ENCODE data around the gene RAB3A. TPM values are rescaled to one million over a fixed set of nuclear protein-coding genes. Genes with fewer than 3 reads are reported as not detected.

RAB3A gene
- total RNA-seq, 1 experiment from 2014 or later = 1.4 TPM

- no peak for DNase-seq (ENCODE audit: extremely low read depth, low read depth)
Observed at GRCh38 chr19:18155095-18156087, 48.5 kb downstream of the RAB3A start.

- DNase-seq (ENCODE audit: extremely low read depth, low read depth) = no peak
Observed at GRCh38 chr19:18153556-18154134, 50.2 kb downstream of the RAB3A start.

GRCh38 chr19:18152817-18153555 is 50.9 kb downstream of the RAB3A start, which contains the start of gene PIK3R2:
Gene PIK3R2, plus strand, starts transcription at chr19:18153163. Its CDS starts 2,717 bp downstream, at chr19:18155880.
- DNase-seq (ENCODE audit: extremely low read depth, low read depth) = peak; percentile 97

DNA sequence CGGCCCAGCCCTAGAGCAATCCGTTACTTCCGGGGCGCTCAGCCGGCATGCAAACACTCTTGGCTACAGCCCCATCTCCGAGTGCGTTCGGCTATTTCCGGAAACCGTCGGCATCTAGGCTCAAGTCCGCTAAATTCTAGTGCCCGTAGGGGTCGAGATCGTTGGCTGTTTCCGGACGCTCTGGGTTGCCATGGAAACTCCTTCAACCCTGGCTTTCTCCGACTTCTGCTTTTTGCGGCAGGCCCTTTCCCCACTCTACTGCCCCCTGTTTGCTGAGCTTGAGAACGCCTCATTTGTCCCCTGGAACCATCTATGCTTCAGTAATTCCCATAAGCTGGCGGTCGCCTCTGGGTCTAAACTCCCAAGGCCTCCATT is 51.4 kb downstream of the RAB3A start:
- DNase-seq (ENCODE audit: extremely low read depth, low read depth) = peak; percentile 94

DNA sequence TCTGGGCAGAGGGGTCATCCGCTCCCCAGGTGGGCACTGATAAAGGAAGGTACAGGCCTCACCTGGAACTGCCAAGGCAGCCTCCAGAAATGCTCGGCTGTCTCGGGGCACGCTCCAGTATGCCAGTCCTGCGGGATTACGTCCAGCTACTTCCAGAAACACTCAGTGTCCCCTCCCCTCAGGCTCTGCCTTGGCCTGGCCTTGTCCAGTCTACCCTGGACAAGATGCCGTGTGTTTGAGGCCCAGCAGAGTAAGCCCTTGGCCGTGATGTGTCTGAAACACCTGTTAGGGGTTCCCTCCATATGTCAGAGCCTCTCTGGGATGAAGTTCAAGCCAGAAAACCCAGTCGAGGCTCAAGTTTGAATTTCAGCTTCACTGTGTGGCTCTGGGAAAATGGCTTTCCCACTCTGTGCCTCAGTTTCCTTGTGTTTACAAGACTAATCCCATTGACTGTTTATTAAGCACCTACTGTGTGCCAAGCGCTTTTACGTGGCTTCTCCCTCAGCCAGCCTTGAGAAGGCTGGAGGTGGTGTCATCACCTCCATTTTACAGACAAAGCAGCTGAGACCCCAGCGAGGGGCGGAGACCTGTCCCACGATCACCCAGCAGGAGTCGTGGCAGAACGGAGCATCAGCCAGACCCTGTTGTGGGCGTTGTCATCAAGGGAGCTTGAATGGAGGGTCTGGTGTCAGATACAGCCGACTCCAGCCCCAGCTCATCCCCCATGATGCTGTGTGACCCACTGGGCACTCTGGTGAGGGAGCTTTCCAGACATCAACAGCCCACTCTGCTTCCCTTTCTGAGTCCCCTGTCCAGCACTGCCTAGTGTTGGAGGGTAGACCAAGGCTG is 52.8 kb downstream of the RAB3A start:
- DNase-seq (ENCODE audit: extremely low read depth, low read depth) = no peak

GRCh38 chr19:18149596-18149975 is 54.3 kb downstream of the RAB3A start:
- DNase-seq (ENCODE audit: extremely low read depth, low read depth) = no peak

DNA sequence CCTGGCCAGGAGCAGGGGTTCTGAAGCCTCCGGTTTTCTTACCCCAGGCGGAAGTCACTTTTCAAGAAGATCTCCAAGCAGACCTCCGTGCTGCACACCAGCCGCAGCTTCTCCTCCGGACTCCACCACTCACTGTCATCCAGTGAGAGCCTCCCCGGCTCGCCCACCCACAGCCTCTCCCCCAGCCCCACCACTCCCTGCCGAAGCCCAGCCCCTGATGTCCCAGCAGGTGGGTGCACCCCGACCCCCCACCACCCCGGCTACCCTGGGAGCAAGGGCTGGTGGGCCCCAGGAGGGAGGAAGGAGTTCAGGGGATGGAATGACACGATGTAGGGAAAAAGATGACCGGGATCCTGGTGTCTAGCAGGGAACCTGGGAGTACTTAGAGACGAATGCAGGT is 56.4 kb downstream of the RAB3A start:
- no peak for DNase-seq (ENCODE audit: extremely low read depth, low read depth)

Small RNA genes lying within 50 kb of the gene (small RNA-seq; reads per million reads assigned to genes)
- 0 reads per million in 2 experiments for gene IFI30

Other genes with a start within 250 kb of the RAB3A start
- 0.10 TPM in 1 of 2 replicates, not detected in the other for gene KCNN1, start 236.9 kb downstream of the RAB3A start, total RNA-seq (2014; rRNA removed; shearing (Covaris generic))
- 94.3 and 95.4 TPM in 2 replicates for gene ARRDC2, start 195.9 kb downstream of the RAB3A start, total RNA-seq (2014; rRNA removed; shearing (Covaris generic))
- gene IL12RB1, start 117.1 kb downstream of the RAB3A start, total RNA-seq (2014; rRNA removed; shearing (Covaris generic)) = not detected in 2 replicates
- 2.1 and 3.0 TPM in 2 replicates for gene MAST3, start 106.3 kb downstream of the RAB3A start, total RNA-seq (2014; rRNA removed; shearing (Covaris generic))
- gene PIK3R2, start 50.9 kb downstream of the RAB3A start, total RNA-seq (2014; rRNA removed; shearing (Covaris generic)) = 7.7 and 11.9 TPM in 2 replicates
- gene IFI30, start 30.2 kb downstream of the RAB3A start, total RNA-seq (2014; rRNA removed; shearing (Covaris generic)) = 14.8 and 16.6 TPM in 2 replicates
- gene MPV17L2, start 10.8 kb downstream of the RAB3A start, total RNA-seq (2014; rRNA removed; shearing (Covaris generic)) = 7.6 and 8.1 TPM in 2 replicates
- 0.10 and 0.20 TPM in 2 replicates for gene PDE4C, start 22.4 kb upstream of the RAB3A start, total RNA-seq (2014; rRNA removed; shearing (Covaris generic))
- gene IQCN, start 70.4 kb upstream of the RAB3A start, total RNA-seq (2014; rRNA removed; shearing (Covaris generic)) = 0.20 and 0.32 TPM in 2 replicates
- gene JUND, start 77.6 kb upstream of the RAB3A start, total RNA-seq (2014; rRNA removed; shearing (Covaris generic)) = 37.7 and 56.6 TPM in 2 replicates
- gene LSM4, start 119.0 kb upstream of the RAB3A start, total RNA-seq (2014; rRNA removed; shearing (Covaris generic)) = 207 and 261 TPM in 2 replicates
- gene PGPEP1, start 136.6 kb upstream of the RAB3A start, total RNA-seq (2014; rRNA removed; shearing (Covaris generic)) = 3.5 and 4.0 TPM in 2 replicates
- 281 and 371 TPM in 2 replicates for gene GDF15, start 182.1 kb upstream of the RAB3A start, total RNA-seq (2014; rRNA removed; shearing (Covaris generic))
- gene LRRC25, start 193.6 kb upstream of the RAB3A start, total RNA-seq (2014; rRNA removed; shearing (Covaris generic)) = not detected in 2 replicates
- 31.0 and 46.3 TPM in 2 replicates for gene SSBP4, start 215.4 kb upstream of the RAB3A start, total RNA-seq (2014; rRNA removed; shearing (Covaris generic))
- 1.2 and 1.4 TPM in 2 replicates for gene ISYNA1, start 234.1 kb upstream of the RAB3A start, total RNA-seq (2014; rRNA removed; shearing (Covaris generic))